Measurements from ENCODE around the gene TMED5. TPM values are rescaled to one million over a fixed set of nuclear protein-coding genes. Genes with fewer than 3 reads are reported as not detected.
A peak's percentile ranks its signal among the peaks of the same experiment; 100 is the strongest.
"Not testable (repeated sequence)": the region's sequence is repeated elsewhere in the genome, so short reads cannot be mapped to it uniquely, and the experiment has no call there.

The TMED5 gene
- total RNA-seq, 2 experiments from 2014 or later: 46.6 to 49.4 TPM

- H3K27ac Mint-ChIP-seq: no peak overlapping the region
- H3K9me3 Mint-ChIP-seq (ENCODE audit: insufficient read depth): no peaks in the 10 kb centered on the region
- ChIA-PET POLR2A (no interaction called here), CTCF (no interaction called here)
- no peak overlapping the region for H3K4me3 Mint-ChIP-seq
- no peaks in the 10 kb centered on the region for H3K4me1 Mint-ChIP-seq (ENCODE audit: low read depth)
- no peaks in the 10 kb centered on the region for H3K27me3 Mint-ChIP-seq (ENCODE audit: low read depth)
- DNase-seq: no peak
- ATAC-seq: no peak
- peaks cover 41% of the 10 kb centered on the region for H3K36me3 Mint-ChIP-seq (ENCODE audit: low read depth)
Measured at GRCh38 chr1:93199150-93199549, 18.9 kb upstream of the TMED5 start.

GRCh38 chr1:93196591-93196990 is 16.4 kb upstream of the TMED5 start:
- H3K9me3 Mint-ChIP-seq (ENCODE audit: insufficient read depth): no peaks in the 10 kb centered on the region
- no peak for ATAC-seq

GRCh38 chr1:93194231-93194990 is 14.2 kb upstream of the TMED5 start:
- POLR2A ChIA-PET: no interaction called here
- peaks cover 19% of the 10 kb centered on the region for H3K4me1 Mint-ChIP-seq (ENCODE audit: low read depth)
- peaks cover 58% of the 10 kb centered on the region for H3K36me3 Mint-ChIP-seq (ENCODE audit: low read depth)
- ATAC-seq (no peak), DNase-seq (no peak)
- CTCF ChIA-PET: interaction anchor here (1.1 kb wide), 1 partner anchor 8 kb away, joined by 4 read pairs; no protein-coding TSS in a partner anchor
- H3K9me3 Mint-ChIP-seq (ENCODE audit: insufficient read depth): no peaks in the 10 kb centered on the region
- no peak overlapping the region for H3K4me3 Mint-ChIP-seq
- no peak overlapping the region for H3K27ac Mint-ChIP-seq
- H3K27me3 Mint-ChIP-seq (ENCODE audit: low read depth): no peaks in the 10 kb centered on the region

More at GRCh38 chr1:93196591-93196990, 16.4 kb upstream of the TMED5 start:
- Mint-ChIP-seq H3K4me1 (ENCODE audit: low read depth) (no peaks in the 10 kb centered on the region), H3K27me3 (ENCODE audit: low read depth) (no peaks in the 10 kb centered on the region), H3K4me3 (no peak overlapping the region), H3K36me3 (ENCODE audit: low read depth) (peaks cover 49% of the 10 kb centered on the region), H3K27ac (no peak overlapping the region)
- POLR2A ChIA-PET: no interaction called here
- CTCF ChIA-PET: no interaction called here
- no peak for DNase-seq

GRCh38 chr1:93190432-93190831 is 10.2 kb upstream of the TMED5 start:
- no peak for DNase-seq
- no peak overlapping the region for H3K4me3 Mint-ChIP-seq
- POLR2A ChIA-PET: interaction anchor here (1.1 kb wide), 1 partner anchor 17 kb away, joined by 3 read pairs; no protein-coding TSS in a partner anchor

GRCh38 chr1:93186667-93187066 is 6.5 kb upstream of the TMED5 start:
- DNase-seq (no peak), ATAC-seq (no peak)
- Mint-ChIP-seq H3K4me3 (no peak overlapping the region), H3K9me3 (ENCODE audit: insufficient read depth) (no peaks in the 10 kb centered on the region), H3K4me1 (ENCODE audit: low read depth) (peaks cover 50% of the 10 kb centered on the region), H3K27me3 (ENCODE audit: low read depth) (no peaks in the 10 kb centered on the region), H3K27ac (no peak overlapping the region), H3K36me3 (ENCODE audit: low read depth) (peaks cover 57% of the 10 kb centered on the region)
- ChIA-PET CTCF (no interaction called here), POLR2A (no interaction called here)

More at GRCh38 chr1:93190432-93190831, 10.2 kb upstream of the TMED5 start:
- ATAC-seq: no peak
- Mint-ChIP-seq H3K4me1 (ENCODE audit: low read depth) (peaks cover 25% of the 10 kb centered on the region), H3K27me3 (ENCODE audit: low read depth) (no peaks in the 10 kb centered on the region), H3K36me3 (ENCODE audit: low read depth) (peaks cover 55% of the 10 kb centered on the region), H3K9me3 (ENCODE audit: insufficient read depth) (no peaks in the 10 kb centered on the region), H3K27ac (peak overlapping the region; percentile 31)
- CTCF ChIA-PET: no interaction called here

- Mint-ChIP-seq H3K36me3 (ENCODE audit: low read depth) (peaks cover 44% of the 10 kb centered on the region), H3K4me1 (ENCODE audit: low read depth) (peaks cover 50% of the 10 kb centered on the region), H3K4me3 (peak within 1 kb of the TSS; percentile 85), H3K27me3 (ENCODE audit: low read depth) (no peaks in the 10 kb centered on the region), H3K9me3 (ENCODE audit: insufficient read depth) (no peaks in the 10 kb centered on the region), H3K27ac (peak within 1 kb of the TSS; percentile 96)
- DNase-seq: peak; percentile 77
- ChIA-PET POLR2A (interaction anchor here (0.7 to 1.7 kb wide), 7 partner anchors 10 to 240 kb away, joined by 3 to 5 read pairs (median 4); partner anchors contain the start of gene DIPK1A), CTCF (interaction anchor here (0.8 kb wide), 1 partner anchor 167 kb away, joined by 4 read pairs; no protein-coding TSS in a partner anchor)
- peak; percentile 19 for ATAC-seq
Measured at GRCh38 chr1:93180723-93181613, 755 bp upstream of the TMED5 start, which contains the start of gene CCDC18. CCDC18 (plus strand) TSS chr1:93180724; CDS start chr1:93183362, 2,638 bp downstream.

GRCh38 chr1:93178418-93178817 is 1.8 kb downstream of the TMED5 start:
- Mint-ChIP-seq H3K9me3 (ENCODE audit: insufficient read depth) (no peaks in the 10 kb centered on the region), H3K4me1 (ENCODE audit: low read depth) (peaks cover 51% of the 10 kb centered on the region), H3K27me3 (ENCODE audit: low read depth) (no peaks in the 10 kb centered on the region), H3K36me3 (ENCODE audit: low read depth) (peaks cover 47% of the 10 kb centered on the region), H3K4me3 (peak overlapping the region; percentile 85), H3K27ac (peak overlapping the region; percentile 96)
- DNase-seq (no peak), ATAC-seq (no peak)
- ChIA-PET CTCF (interaction anchor here (1.7 kb wide), 1 partner anchor 98 kb away, joined by 7 read pairs; no protein-coding TSS in a partner anchor), POLR2A (no interaction called here)

- no peaks in the 10 kb centered on the region for H3K9me3 Mint-ChIP-seq (ENCODE audit: insufficient read depth)
- ATAC-seq: no peak
- peaks cover 49% of the 10 kb centered on the region for H3K36me3 Mint-ChIP-seq (ENCODE audit: low read depth)
- peaks cover 51% of the 10 kb centered on the region for H3K4me1 Mint-ChIP-seq (ENCODE audit: low read depth)
- H3K4me3 Mint-ChIP-seq: peak overlapping the region; percentile 85
- ChIA-PET POLR2A (interaction anchor here (0.6 kb wide), 1 partner anchor 242 kb away, joined by 4 read pairs; no protein-coding TSS in a partner anchor), CTCF (interaction anchor here (1.7 kb wide), 1 partner anchor 98 kb away, joined by 7 read pairs; no protein-coding TSS in a partner anchor)
- no peak for DNase-seq
- peak overlapping the region; percentile 96 for H3K27ac Mint-ChIP-seq
- H3K27me3 Mint-ChIP-seq (ENCODE audit: low read depth): no peaks in the 10 kb centered on the region
Measured at GRCh38 chr1:93177991-93178390, 2.2 kb downstream of the TMED5 start.

GRCh38 chr1:93174638-93175037 is 5.6 kb downstream of the TMED5 start:
- H3K36me3 Mint-ChIP-seq (ENCODE audit: low read depth): peaks cover 61% of the 10 kb centered on the region
- DNase-seq; ATAC-seq; H3K27me3 Mint-ChIP-seq (ENCODE audit: low read depth); POLR2A ChIA-PET; CTCF ChIA-PET; H3K27ac Mint-ChIP-seq; H3K4me3 Mint-ChIP-seq; H3K9me3 Mint-ChIP-seq (ENCODE audit: insufficient read depth): not testable (repeated sequence)
- peaks cover 57% of the 10 kb centered on the region for H3K4me1 Mint-ChIP-seq (ENCODE audit: low read depth)

GRCh38 chr1:93172778-93173177 is 7.4 kb downstream of the TMED5 start:
- DNase-seq: no peak
- ChIA-PET CTCF (interaction anchor here (1.0 to 1.2 kb wide), 2 partner anchors 10 to 94 kb away, joined by 5 to 6 read pairs; partner anchors contain the start of gene MTF2), POLR2A (interaction anchor here (1.5 kb wide), 1 partner anchor 17 kb away, joined by 3 read pairs; no protein-coding TSS in a partner anchor)
- H3K4me1 Mint-ChIP-seq (ENCODE audit: low read depth): peaks cover 60% of the 10 kb centered on the region
- H3K27ac Mint-ChIP-seq: no peak overlapping the region
- H3K4me3 Mint-ChIP-seq: no peak overlapping the region
- H3K9me3 Mint-ChIP-seq (ENCODE audit: insufficient read depth): no peaks in the 10 kb centered on the region
- H3K36me3 Mint-ChIP-seq (ENCODE audit: low read depth): peaks cover 62% of the 10 kb centered on the region
- H3K27me3 Mint-ChIP-seq (ENCODE audit: low read depth): no peaks in the 10 kb centered on the region
- no peak for ATAC-seq

- Mint-ChIP-seq H3K27me3 (ENCODE audit: low read depth) (no peaks in the 10 kb centered on the region), H3K9me3 (ENCODE audit: insufficient read depth) (no peaks in the 10 kb centered on the region), H3K4me1 (ENCODE audit: low read depth) (peaks cover 54% of the 10 kb centered on the region), H3K4me3 (peak overlapping the region; percentile 76), H3K36me3 (ENCODE audit: low read depth) (peaks cover 69% of the 10 kb centered on the region), H3K27ac (peak overlapping the region; percentile 88)
- DNase-seq: no peak
- ChIA-PET CTCF (interaction anchor here (1.5 to 2.0 kb wide), 2 partner anchors 54 to 92 kb away, joined by 7 read pairs; no protein-coding TSS in a partner anchor), POLR2A (interaction anchor here (1.2 to 1.3 kb wide), 3 partner anchors 8 to 175 kb away, joined by 3 to 5 read pairs (median 3); partner anchors contain the start of gene DR1)
- peak; percentile 18 for ATAC-seq
Measured at GRCh38 chr1:93171549-93172034, 8.6 kb downstream of the TMED5 start.
